H4 (cell line): Measurements from ENCODE around the gene IRF4. TPM values are rescaled to one million over a fixed set of nuclear protein-coding genes. Genes with fewer than 3 reads are reported as not detected.

Experiments used
- DNase-seq: peaks from one replicate; pipeline ENCODE4 v3.0.0-alpha.2; 2015; ENCODE audit warnings: low spot score
- total RNA-seq: library from RNA; depleted of rRNA; stranded (reverse); fragments of >200 nt; shearing (Covaris generic); gene quantifications from 2 replicates; pipeline ENCODE4 v1.2.3, GENCODE V29; 2014

The IRF4 gene
- total RNA-seq, 1 experiment from 2014 or later: not detected

- no peak for DNase-seq
Observed at GRCh38 chr6:443621-444159, 52.1 kb downstream of the IRF4 start.

DNA sequence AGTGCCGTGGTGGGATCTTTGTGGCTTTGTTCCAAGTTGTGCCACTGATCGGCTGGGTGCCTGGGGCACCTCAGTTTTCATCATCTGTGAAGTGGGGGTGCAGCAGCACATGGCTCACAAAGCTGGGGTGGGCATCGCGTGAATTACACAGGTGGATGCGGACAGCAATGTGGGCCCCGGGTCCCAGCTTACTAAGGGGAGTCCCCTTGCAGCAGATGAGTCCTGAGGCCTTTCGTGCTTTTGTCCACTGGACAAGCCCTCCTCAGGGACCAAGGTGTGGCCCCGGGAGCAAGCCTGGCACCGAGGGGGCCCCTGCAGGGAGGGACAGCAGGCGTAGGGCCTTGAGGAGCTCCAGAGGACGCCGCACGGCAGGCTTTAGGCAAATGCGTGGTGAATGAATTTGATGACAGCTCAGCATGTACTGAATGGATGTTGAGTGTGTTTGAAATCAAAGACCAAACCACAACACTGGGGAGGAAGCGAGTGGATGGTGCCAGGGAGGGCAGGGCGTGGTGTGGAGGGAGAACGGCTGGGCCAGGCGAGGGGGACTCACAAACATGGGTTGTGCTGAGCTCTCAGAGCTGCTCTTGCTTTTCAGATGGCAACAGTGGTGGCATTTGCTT, 53.2 kb downstream of the IRF4 start:
- no peak for DNase-seq

DNA sequence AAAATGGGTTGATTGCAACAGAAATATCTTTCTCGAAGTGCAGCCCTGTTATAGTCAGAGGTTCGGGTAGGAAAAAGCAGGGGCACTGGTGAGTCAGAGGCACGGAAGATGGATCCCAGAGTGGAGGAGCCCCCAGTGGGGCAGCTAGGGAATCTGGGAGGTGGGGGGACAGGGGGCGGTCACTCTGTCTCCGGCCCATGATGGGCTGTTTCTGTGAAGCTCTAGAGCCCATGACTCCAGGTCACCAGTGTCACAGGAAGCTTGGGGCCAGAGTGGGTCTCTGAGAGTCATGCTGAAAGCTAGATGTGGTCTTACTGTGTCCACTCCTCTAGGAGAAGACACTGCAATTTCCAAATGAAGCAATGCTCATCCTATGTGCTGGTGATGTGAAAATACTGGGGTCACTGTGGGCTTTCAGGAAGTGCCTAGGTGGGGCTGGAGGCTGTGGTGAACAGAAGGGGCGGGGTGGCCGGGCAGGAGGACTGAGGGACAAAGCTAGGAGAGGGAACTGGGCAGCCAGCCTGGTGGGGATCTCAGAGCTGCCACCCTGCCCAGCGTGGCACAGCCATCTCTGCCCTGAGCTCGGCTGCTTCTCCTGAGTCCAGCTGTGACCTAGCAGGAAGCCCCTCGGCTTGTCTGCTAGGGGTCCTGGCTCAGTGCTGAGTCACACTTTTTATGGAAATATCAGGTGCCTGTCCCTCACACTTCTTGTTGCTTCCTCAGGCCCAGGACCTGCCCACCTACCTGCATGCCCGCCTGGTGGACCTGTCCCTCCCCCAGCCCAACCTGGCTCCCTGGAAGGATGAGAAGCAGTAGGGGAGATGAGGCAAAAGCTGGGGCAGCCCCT, 54.2 kb downstream of the IRF4 start:
- DNase-seq: no peak

DNA sequence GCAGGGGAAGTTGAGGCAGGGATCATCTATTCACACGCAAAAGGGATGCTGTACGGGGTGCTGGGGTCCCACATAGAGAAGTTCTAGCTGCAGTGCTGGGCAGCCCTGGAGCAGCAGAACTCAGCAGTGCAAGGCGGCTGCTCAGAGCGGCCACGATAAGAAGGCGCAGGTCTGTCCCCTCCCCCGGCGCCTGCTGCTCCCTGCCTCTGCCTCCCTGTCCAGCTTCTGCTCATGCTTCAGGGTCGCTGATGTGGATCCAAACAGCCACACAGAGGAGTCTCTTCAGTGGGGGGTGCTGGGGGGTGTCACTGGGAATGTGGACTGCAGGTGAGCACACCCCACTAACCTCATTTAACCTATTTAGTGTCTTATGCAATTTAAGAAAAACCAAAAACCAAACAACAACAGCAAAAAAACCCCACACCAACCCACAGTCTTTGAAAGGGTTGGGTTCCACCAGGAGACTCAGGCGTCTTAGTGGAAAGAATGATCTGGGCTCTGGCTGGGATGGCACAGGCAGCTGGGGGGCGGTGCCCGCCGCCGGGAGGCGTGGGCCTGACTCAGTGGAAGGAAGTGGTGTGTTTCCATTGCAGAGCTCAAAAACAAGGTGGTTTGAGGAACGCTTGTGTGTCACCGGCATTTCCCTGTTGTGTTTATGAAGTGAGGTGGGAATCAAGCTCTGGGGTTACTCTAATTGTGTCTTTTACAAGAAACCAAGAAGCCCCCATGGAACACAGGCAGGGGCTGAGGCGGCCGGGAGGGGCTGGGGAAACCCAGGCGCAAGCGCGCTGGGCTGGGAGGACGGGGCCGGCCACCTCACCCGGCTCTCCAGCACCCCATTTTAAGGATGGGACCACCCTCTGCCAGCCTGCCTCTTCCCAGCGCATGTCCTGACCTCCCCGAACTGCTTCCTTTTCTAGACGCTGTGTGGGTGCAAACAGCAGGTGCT, 55.1 kb downstream of the IRF4 start:
- no peak for DNase-seq

DNA sequence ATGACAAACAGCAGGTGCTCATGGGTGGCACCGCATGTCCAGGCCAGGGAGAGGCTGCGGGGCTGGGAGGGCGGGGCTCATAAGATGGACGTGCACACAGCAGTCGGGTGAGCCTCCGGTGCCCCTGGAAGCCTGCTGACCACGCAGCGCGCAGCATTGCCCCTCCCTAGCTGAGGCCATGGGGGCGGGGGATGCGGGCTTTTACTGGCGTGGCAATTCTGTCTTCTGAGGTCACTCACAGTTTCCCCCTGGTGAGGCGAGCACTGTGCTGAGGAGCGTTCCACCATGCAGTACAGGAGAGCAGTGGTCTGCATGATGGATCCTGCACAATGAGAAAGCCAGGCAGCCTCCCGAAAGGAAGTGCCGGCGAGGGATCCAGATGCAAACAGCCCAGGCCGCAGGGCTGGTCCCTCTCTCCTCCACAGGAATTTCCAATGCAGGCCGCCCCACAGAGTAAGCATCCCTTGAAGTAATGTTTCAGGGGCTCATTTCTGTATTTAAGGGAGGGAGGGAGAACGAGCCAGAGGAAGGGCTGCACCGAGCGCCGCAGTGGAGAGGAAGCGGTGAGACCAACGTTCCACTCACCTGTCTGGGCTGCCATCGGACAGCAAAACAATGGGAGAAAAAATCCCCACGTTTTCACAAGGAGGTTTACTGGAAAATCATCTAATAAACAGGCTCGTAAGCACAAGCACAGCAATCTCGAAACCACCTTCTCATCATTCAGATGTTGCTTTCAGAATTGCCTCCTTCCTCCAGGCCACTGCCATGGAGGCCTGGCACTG, 56.0 kb downstream of the IRF4 start:
- no peak for DNase-seq

GRCh38 chr6:448296-449056, 56.9 kb downstream of the IRF4 start:
- DNase-seq: no peak

DNA sequence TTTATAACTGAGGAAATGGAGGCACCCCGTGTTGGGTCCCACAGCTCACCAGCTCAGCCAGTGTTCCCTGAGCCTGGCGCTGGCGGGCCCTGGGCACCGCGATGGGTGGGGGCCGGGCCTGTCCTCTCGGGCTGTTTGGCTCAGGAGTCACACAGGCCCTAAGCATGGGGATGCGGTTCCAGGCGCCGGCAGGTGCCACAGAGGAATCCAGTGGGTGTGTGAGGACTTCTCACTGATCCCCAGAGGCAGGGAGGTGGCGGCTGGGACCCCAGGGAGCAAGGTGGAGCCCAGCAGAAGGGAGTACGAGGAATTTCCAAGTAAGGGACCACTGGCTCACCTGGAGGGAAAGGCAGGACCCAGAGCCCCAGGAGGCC, 57.5 kb downstream of the IRF4 start:
- DNase-seq: no peak

GRCh38 chr6:449486-450419, 58.2 kb downstream of the IRF4 start:
- no peak for DNase-seq

GRCh38 chr6:451336-451735, 59.8 kb downstream of the IRF4 start:
- no peak for DNase-seq

GRCh38 chr6:451847-452246, 60.3 kb downstream of the IRF4 start:
- no peak for DNase-seq

- no peak for DNase-seq
Observed at GRCh38 chr6:452301-453067, 60.9 kb downstream of the IRF4 start.

DNA sequence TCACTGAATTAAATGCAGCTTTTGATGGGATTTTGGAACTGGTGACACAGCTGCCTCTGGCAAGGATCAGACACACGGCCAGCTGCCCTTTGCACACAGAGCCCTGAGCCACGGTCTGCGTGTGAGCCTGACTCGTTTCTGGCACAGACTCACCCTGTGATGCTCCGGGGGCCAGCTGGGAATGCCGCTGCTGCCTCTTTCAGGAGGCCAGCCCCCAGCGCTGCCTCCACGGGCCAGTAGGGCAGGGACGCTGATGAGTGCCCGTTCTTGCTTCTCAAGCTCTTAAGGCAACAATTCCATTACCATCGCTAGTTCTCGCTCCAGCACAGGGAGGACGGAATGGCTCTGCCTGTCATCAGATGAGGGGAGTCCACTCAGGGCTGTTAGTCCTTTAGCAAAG, 61.6 kb downstream of the IRF4 start:
- no peak for DNase-seq

DNA sequence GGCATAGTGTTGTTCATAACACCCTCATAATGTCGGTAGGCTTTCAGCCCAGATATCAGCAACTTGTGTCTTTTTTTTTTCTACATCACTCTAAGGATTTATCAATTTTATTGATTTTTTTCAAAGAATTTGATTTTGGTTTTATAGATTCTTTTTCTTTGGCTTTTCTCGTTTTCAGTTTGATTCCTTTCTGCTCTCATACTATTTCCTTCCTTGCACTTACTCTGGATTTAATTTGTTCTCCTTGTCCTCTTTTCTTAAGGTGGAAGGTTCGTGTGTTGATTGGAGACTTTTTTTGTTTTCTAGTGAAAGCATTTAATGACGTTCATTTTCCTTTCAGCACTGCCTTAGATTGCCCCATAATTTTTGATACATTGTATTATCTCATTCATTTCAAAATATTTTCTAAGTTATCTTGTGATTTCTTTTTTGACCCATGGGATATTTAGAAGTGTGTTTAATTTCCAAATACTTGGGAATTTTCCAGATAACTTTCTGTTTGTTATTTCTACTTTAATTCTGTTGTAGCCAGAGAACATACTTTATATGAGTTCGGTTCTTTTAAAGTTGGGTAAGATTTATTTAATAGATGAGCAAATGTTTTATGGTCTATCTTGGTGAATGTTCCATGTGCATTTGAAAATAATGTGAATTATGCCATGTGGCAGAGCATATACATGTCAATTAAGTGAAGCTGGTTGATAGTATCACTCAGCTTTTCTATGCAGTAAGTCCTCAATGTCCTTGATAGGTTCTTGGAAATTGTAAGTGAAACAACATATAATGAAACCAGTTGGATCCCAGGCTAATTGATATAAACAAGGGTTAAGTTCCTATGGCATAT, 62.8 kb downstream of the IRF4 start:
- DNase-seq: no peak

DNA sequence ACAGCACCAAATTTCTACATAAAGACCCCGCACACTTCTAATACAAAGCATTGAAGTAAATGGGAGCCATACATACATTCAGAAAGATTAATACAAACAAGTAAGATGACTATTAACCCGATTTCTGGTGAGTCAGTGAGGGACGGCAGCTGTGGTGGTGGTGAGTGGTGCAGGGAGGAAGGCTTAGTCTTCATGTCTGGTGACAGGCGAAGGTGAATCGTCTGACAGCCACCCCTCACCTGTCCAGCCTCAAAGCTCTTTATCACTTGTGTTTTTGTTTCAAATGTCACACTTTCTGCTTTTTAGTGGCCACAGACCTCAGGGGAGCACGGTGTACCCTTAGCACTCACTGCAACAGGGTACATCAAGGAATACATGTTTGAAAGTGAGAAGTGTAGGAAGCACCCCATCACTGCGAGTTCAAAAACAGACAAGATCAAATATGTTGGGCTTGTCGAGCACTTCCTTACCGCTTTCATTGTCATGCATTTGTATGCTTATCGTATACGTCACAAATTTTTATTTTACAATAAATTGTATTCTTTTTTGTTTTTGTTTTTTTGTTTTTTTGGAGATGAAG, 63.5 kb downstream of the IRF4 start:
- no peak for DNase-seq

DNA sequence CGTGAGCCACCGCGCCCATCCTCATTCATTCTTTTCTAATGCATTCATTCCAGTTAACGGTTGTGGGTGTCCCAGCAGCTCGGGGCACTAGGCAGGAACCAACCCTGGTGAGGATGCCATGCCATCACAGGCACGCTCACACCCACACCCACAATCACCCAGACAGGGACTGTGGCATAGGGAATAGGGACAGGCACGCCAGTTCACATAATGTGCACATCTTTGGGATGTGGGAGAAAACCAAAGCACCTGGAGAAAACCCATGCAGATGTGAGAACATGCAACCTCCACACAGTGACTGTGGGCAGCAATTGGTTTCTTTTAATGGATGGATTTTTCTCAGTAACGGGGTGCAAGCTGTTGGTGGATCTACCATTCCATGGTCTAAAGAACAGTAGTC, 64.3 kb downstream of the IRF4 start:
- DNase-seq: no peak

GRCh38 chr6:456358-456867, 64.9 kb downstream of the IRF4 start:
- DNase-seq: no peak

GRCh38 chr6:456887-457286, 65.3 kb downstream of the IRF4 start:
- DNase-seq: no peak
